Kidney epithelial cell (primary cell): ENCODE results near the gene HS6ST1. TPM values are rescaled to one million over a fixed set of nuclear protein-coding genes. Genes with fewer than 3 reads are reported as not detected.

Experiments
- DNase-seq: peaks from one replicate; pipeline ENCODE4 v3.0.0-alpha.2; 2010; ENCODE audit warnings: low read depth
- H3K27me3 ChIP-seq: 2 replicates; pipeline ENCODE4 v1.6.0; 2011; ENCODE audit warnings: low read length; ENCODE audit not compliant: control insufficient read depth, insufficient read depth
- H3K36me3 ChIP-seq: 2 replicates; pipeline ENCODE4 v1.5.1; 2011; ENCODE audit warnings: low read length; ENCODE audit not compliant: control insufficient read depth, insufficient read depth
- H3K4me3 ChIP-seq: 2 replicates; pipeline ENCODE4 v1.5.1; 2011; ENCODE audit warnings: low read depth, mild to moderate bottlenecking, control low read depth, low read length
- total RNA-seq: library from RNA; depleted of rRNA; stranded (reverse); fragments of >200 nt; gene quantifications from 2 replicates; pipeline ENCODE4 v1.2.3, GENCODE V29; 2015
- TF ChIP-seq, protein P1 (sequence below): IDR thresholded peaks from 2 replicates; pipeline ENCODE4 v1.5.1; 2011; ENCODE audit warnings: mild to moderate bottlenecking, moderate library complexity, low read length, control low read depth, inconsistent platforms; ENCODE audit not compliant: insufficient read depth, poor library complexity, severe bottlenecking

HS6ST1 gene
- total RNA-seq, 1 donor from 2014 or later: 34.4 TPM

DNA sequence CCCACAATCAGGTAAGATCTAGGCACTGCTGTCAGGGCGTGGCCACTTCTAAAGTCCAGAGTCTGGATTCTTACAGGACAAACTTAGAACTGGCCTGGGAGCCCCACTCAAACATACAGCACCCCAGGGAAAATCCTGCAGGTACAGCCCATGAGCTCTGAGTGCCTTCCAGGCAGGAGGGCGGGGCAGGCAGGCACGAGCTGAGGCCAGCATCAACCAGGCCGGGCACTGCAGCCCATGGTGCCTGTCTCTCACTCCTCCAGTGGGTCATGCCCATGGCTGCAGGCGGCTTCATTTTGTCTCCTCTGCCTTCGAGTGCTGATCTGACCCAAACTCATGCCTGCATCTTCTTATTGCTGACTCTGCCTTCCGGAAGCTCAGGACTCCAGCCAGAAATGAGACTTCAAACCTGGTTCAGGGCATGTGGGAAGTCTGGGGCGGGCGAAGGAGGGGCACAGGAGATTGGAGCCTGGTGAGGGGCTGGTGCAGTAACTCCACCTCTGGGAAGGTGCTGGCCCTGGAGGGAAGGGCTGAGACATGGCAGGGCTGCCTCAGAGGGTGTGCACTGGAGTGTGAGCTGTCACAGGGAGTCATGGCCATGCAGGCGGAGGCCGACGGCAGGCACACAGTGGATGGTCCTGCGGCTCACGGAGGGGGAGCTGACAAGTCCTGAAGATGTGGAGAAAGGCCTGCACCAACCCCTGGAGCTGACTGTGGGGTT, 40.5 kb downstream of the HS6ST1 start:
- H3K27me3 ChIP-seq: no peaks in the 10 kb centered on the region
- TF ChIP-seq, protein P1, sequence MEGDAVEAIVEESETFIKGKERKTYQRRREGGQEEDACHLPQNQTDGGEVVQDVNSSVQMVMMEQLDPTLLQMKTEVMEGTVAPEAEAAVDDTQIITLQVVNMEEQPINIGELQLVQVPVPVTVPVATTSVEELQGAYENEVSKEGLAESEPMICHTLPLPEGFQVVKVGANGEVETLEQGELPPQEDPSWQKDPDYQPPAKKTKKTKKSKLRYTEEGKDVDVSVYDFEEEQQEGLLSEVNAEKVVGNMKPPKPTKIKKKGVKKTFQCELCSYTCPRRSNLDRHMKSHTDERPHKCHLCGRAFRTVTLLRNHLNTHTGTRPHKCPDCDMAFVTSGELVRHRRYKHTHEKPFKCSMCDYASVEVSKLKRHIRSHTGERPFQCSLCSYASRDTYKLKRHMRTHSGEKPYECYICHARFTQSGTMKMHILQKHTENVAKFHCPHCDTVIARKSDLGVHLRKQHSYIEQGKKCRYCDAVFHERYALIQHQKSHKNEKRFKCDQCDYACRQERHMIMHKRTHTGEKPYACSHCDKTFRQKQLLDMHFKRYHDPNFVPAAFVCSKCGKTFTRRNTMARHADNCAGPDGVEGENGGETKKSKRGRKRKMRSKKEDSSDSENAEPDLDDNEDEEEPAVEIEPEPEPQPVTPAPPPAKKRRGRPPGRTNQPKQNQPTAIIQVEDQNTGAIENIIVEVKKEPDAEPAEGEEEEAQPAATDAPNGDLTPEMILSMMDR: no peak
- H3K36me3 ChIP-seq: peaks cover 1% of the 10 kb centered on the region
- no peak overlapping the region for H3K4me3 ChIP-seq
- DNase-seq: no peak

DNA sequence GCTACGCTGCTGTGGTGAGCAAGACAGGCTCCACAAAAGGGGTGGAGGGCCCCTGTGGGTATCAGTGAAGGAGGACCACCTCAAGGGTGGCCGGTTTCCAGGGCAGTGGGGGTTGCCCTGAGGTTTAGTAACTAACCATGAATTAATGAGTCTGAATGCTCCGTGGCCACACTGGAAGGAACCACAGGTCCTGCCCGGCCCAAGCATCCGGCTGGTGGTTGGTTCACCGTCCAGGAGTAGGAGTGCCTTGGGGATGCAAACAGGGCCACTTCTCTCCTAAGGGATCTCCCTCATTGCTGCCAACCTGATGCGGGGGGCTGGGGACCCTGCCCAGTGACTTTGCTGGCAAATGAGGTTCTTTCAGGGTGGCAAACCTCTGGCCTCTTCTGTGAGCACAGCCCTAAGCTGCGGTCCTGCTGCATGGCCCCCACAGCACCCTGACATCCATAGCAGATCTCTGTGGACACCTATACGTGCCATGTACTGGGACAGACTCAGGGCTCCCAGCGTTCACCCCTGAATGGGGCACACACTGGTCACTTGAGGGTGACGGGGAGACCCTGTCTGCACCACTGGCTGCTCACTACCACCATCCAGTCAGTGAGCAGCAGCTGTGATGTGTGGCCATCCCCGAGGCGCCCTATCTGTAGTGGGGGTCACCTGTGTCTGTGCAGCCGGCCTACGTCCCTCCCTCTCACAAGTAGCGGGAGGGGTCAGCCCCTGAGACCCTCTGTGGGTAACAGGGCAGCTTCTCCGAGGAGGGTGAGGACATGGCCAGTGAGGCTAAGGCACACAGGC, 41.6 kb downstream of the HS6ST1 start:
- DNase-seq: no peak
- Histone ChIP-seq H3K27me3 (no peaks in the 10 kb centered on the region), H3K4me3 (no peak overlapping the region), H3K36me3 (peaks cover 1% of the 10 kb centered on the region)
- TF ChIP-seq, protein P1: no peak

DNA sequence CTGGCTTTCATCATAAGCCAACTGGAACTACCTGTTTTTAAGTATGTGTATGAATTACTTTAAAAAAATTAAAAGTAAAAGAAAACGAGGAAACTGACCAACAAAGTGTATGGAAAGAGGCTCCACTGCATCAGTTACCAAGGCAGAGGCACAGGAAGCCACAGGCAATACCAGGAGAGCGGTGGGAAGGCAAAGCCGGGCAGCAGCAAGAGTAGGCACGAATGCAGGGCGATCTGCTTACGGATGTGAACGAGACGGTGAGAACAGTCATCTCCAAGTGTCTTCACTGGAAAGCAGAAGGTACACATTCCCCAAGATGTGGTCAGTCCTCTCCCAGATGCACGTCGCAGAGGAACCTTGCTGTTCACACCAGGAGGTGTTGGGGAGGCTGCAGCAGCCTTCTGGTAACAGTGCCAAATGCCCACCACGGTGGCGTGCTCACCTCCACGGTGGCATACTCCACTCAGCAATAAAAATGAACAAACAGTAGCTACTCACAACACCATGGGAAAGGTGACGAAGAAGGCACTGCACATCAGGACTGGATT, 43.1 kb downstream of the HS6ST1 start:
- H3K27me3 ChIP-seq: no peaks in the 10 kb centered on the region
- H3K4me3 ChIP-seq: no peak overlapping the region
- DNase-seq: no peak
- TF ChIP-seq, protein P1: no peak
- H3K36me3 ChIP-seq: peaks cover 1% of the 10 kb centered on the region

DNA sequence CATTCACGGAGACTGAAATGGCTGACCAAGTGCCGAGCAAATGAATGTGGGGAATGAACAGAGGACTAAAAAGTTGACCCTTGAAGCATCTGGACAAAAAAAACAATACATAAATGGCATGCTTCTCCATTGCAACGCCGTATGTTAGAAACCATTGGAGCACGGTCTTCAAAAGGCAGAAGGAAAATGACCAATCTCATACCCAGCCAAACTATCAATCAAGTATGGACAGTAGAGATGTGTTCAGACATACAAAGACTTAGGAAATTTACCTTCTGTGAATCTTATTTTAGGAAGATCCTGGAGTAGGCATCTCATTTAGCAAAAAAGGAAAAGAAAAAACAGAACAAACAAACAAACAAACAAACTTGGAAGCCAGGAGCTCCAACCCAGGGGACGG, 44.5 kb downstream of the HS6ST1 start:
- Histone ChIP-seq H3K36me3 (peaks cover 1% of the 10 kb centered on the region), H3K27me3 (no peaks in the 10 kb centered on the region), H3K4me3 (no peak overlapping the region)
- TF ChIP-seq, protein P1: no peak
- DNase-seq: no peak

DNA sequence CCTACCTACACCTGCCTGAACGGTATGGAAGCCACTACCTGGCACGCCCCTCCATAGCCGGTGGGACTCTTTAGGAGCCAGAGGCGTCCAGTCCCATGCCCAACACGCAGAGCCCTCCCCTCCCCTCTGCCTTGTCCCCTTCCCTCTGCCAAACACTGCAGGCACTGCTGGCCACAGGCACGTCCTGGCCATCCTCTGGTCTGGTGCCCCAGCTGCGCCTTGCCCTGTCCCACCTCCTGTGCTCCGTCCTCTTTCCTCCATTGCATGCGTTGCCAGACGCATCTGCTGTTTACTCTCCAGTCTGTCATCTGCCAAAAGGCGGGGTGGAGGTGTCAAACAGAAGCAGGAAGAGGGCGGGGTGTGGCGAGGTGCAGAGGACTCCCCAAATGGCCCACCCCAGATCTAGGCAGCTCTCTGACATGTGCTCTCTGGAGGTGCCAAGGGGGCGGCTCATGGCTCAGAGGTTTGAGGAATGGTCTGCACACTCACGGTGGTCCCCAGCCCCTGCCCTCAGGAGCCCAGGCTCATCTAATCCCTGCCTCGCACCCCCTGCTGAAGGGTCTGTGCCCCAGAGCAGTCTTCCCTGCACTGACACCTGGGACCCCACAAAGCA, 45.1 kb downstream of the HS6ST1 start:
- no peak for DNase-seq
- no peak overlapping the region for H3K4me3 ChIP-seq
- peaks cover 1% of the 10 kb centered on the region for H3K36me3 ChIP-seq
- no peaks in the 10 kb centered on the region for H3K27me3 ChIP-seq
- TF ChIP-seq, protein P1: no peak
